Uterus (tissue), 2 donors: Measurements from ENCODE around the gene TBK1.

ENCODE experiments used
- POLR2A ChIP-seq, 2 donors: fragments of 450-650 bp; IDR thresholded peaks; one replicate each; pipeline ENCODE4 v1.6.1; 2016; ENCODE audit warnings: antibody characterized with exemption in 2 of 2, mild to moderate bottlenecking in 1 of 2, moderate library complexity in 1 of 2
- TF ChIP-seq, protein P1 (sequence below), 4 experiments: fragments of 200-600 bp in 2 of 4; fragments of 450-650 bp in 2 of 4; sonication (generic) in 2 of 4; IDR thresholded peaks; one replicate each; pipeline ENCODE4 v1.5.1; 2016 to 2019; ENCODE audit warnings: antibody characterized with exemption in 4 of 4, mild to moderate bottlenecking in 2 of 4, moderate library complexity in 1 of 4

DNA sequence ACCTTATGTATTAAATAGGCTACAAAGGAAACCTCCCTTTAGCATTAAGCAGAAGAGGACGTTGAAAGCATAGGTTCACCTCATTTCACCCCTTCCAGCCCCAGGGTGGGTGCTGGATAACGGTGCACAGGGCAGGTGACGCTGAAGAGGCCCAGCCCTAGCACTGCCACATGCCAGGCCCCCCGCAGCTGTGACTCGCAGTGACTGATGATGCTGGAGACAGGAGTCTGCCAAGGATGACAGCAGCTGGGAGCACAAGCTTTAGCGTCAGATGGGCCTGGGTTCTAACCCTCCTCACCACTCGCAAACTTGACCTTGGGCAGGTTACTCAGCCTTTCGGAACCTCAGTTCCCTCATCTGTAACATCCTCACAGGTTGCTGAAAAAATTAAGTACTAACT, 76.7 kb downstream of the TBK1 start:
- TF ChIP-seq, protein P1, sequence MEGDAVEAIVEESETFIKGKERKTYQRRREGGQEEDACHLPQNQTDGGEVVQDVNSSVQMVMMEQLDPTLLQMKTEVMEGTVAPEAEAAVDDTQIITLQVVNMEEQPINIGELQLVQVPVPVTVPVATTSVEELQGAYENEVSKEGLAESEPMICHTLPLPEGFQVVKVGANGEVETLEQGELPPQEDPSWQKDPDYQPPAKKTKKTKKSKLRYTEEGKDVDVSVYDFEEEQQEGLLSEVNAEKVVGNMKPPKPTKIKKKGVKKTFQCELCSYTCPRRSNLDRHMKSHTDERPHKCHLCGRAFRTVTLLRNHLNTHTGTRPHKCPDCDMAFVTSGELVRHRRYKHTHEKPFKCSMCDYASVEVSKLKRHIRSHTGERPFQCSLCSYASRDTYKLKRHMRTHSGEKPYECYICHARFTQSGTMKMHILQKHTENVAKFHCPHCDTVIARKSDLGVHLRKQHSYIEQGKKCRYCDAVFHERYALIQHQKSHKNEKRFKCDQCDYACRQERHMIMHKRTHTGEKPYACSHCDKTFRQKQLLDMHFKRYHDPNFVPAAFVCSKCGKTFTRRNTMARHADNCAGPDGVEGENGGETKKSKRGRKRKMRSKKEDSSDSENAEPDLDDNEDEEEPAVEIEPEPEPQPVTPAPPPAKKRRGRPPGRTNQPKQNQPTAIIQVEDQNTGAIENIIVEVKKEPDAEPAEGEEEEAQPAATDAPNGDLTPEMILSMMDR (IDR thresholded peaks at IDR 0.05) = no peak
- TF ChIP-seq POLR2A (IDR thresholded peaks at IDR 0.05) = no peak
